CD8-positive, alpha-beta memory T cell (primary cell): ENCODE results near the gene VPS50. TPM values are rescaled to one million over a fixed set of nuclear protein-coding genes. Genes with fewer than 3 reads are reported as not detected.
A peak's percentile ranks its signal among the peaks of the same experiment; 100 is the strongest.

Experiments
- CTCF ChIA-PET: fragments of 350-600 bp; sonication (Branson Sonifier 250); formaldehyde crosslinking; loops from one replicate; lab custom pipeline; 2021; ENCODE audit warnings: antibody characterized with exemption; lab: Charles Lee
- POLR2A ChIA-PET: fragments of 350-600 bp; sonication (Branson Sonifier 250); formaldehyde crosslinking; loops from one replicate; lab custom pipeline; 2021; ENCODE audit warnings: antibody characterized with exemption; lab: Charles Lee
- DNase-seq, 5 donors: peaks; one replicate each; pipeline versions ENCODE4 v3.0.0 to v3.0.0-alpha.2; 2020 to 2022; ENCODE audit warnings: mixed read lengths in 1 of 5
- H3K27ac ChIP-seq: one replicate; pipeline ENCODE4 v1.7.0; 2013; ENCODE audit warnings: low read depth, mild to moderate bottlenecking, low read length, moderate library complexity
- H3K27me3 ChIP-seq: 2 replicates; pipeline ENCODE4 v1.7.0; 2013; ENCODE audit warnings: low read length, mild to moderate bottlenecking; ENCODE audit not compliant: insufficient read depth, poor library complexity, severe bottlenecking
- H3K36me3 ChIP-seq: 2 replicates; pipeline ENCODE4 v1.7.0; 2013; ENCODE audit warnings: mild to moderate bottlenecking, low read length, moderate library complexity; ENCODE audit not compliant: insufficient read depth
- H3K4me1 ChIP-seq: 2 replicates; pipeline ENCODE4 v1.7.0; 2013; ENCODE audit warnings: mild to moderate bottlenecking, low read length, moderate library complexity; ENCODE audit not compliant: insufficient read depth
- H3K4me3 ChIP-seq: 2 replicates; pipeline ENCODE4 v1.7.0; 2013; ENCODE audit warnings: mild to moderate bottlenecking, low read length
- H3K9me3 ChIP-seq: 2 replicates; pipeline ENCODE4 v1.7.0; 2013; ENCODE audit warnings: mild to moderate bottlenecking, low read length
- H3K27ac Mint-ChIP-seq, 8 donors: one replicate each; pipeline ENCODE4 v1.8.0; 2020 to 2021; ENCODE audit warnings: mixed read lengths in 8 of 8, mild to moderate bottlenecking in 6 of 8, inconsistent platforms in 3 of 8, moderate library complexity in 3 of 8
- H3K27me3 Mint-ChIP-seq, 2 donors: one replicate each; pipeline ENCODE4 v1.8.0; 2020 to 2021; ENCODE audit warnings: mixed read lengths in 2 of 2, mild to moderate bottlenecking in 1 of 2, moderate library complexity in 1 of 2
- H3K36me3 Mint-ChIP-seq, 3 donors: one replicate each; pipeline ENCODE4 v1.8.0; 2020 to 2021; ENCODE audit warnings: mixed read lengths in 3 of 3, inconsistent platforms in 1 of 3, mild to moderate bottlenecking in 1 of 3
- H3K4me1 Mint-ChIP-seq, 3 donors: one replicate each; pipeline ENCODE4 v1.8.0; 2020 to 2021; ENCODE audit warnings: mixed read lengths in 3 of 3, inconsistent platforms in 1 of 3, mild to moderate bottlenecking in 1 of 3
- H3K4me3 Mint-ChIP-seq, 7 donors: one replicate each; pipeline ENCODE4 v1.8.0; 2020 to 2021; ENCODE audit warnings: mixed read lengths in 7 of 7, mild to moderate bottlenecking in 6 of 7, moderate library complexity in 4 of 7, inconsistent platforms in 2 of 7
- H3K9me3 Mint-ChIP-seq, 5 donors: one replicate each; pipeline ENCODE4 v1.8.0; 2020 to 2022; ENCODE audit warnings: mixed read lengths in 5 of 5, mild to moderate bottlenecking in 3 of 5, moderate library complexity in 2 of 5, inconsistent platforms in 1 of 5
- polyA plus RNA-seq: library from polyadenylated mRNA; unstranded; fragments of 300-500 nt; fragmentation: Illumina TruSeq; gene quantifications from one replicate; pipeline ENCODE4 v1.2.3, GENCODE V29; 2021
- total RNA-seq, 2 experiments: library from RNA; stranded (reverse); gene quantifications; one replicate each; pipeline ENCODE4 v1.2.3, GENCODE V29; 2021

The VPS50 gene
- total and polyA plus RNA-seq, 3 experiments from 2014 or later: 14.9 to 28.2 (median 22.8) TPM

GRCh38 chr7:93202594-93203250 lies 29.4 kb upstream of the VPS50 start:
- POLR2A ChIA-PET: no interaction called here
- CTCF ChIA-PET: no interaction called here
- peaks cover 9 to 67% of the 10 kb centered on the region in 2 donors for H3K27me3 Mint-ChIP-seq

DNA sequence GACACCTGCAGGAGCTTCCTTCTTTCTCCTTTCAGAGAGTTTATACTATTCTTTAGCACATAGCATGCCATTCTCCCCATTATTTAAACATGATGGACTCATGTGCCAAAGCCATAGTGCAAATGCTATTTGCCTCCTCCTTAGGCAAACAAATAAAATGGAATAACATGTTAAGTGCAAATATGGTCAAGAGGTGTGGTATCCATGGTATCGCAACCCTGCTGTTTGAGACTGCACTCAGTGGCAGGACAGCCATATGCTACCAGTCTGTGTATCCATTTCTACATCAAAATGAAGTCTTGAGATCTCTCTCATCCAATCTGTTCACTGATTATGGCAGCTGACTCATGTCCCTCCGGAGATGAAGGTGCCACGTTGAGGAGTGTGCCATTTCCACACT lies 28.7 kb upstream of the VPS50 start:
- POLR2A ChIA-PET: no interaction called here
- Histone ChIP-seq H3K4me1 (no peaks in the 10 kb centered on the region), H3K4me3 (no peak overlapping the region), H3K9me3 (no peaks in the 10 kb centered on the region), H3K27me3 (peaks cover 7% of the 10 kb centered on the region), H3K36me3 (no peaks in the 10 kb centered on the region), H3K27ac (no peak overlapping the region)
- H3K4me1 Mint-ChIP-seq: no peaks in the 10 kb centered on the region
- no peak overlapping the region for H3K27ac Mint-ChIP-seq
- no peaks in the 10 kb centered on the region for H3K9me3 Mint-ChIP-seq
- peaks cover 9 to 71% of the 10 kb centered on the region in 2 donors for H3K27me3 Mint-ChIP-seq
- no peak overlapping the region for H3K4me3 Mint-ChIP-seq
- DNase-seq: no peak
- no peaks in the 10 kb centered on the region for H3K36me3 Mint-ChIP-seq
- CTCF ChIA-PET: no interaction called here

More at GRCh38 chr7:93202594-93203250, 29.4 kb upstream of the VPS50 start:
- Histone ChIP-seq H3K9me3 (no peaks in the 10 kb centered on the region), H3K36me3 (no peaks in the 10 kb centered on the region), H3K4me3 (no peak overlapping the region), H3K27ac (no peak overlapping the region), H3K4me1 (no peaks in the 10 kb centered on the region), H3K27me3 (peaks cover 7% of the 10 kb centered on the region)
- no peak overlapping the region for H3K4me3 Mint-ChIP-seq
- no peaks in the 10 kb centered on the region for H3K4me1 Mint-ChIP-seq
- H3K27ac Mint-ChIP-seq: no peak overlapping the region
- no peak for DNase-seq
- no peaks in the 10 kb centered on the region for H3K36me3 Mint-ChIP-seq
- H3K9me3 Mint-ChIP-seq: no peaks in the 10 kb centered on the region

GRCh38 chr7:93205046-93205445 lies 27.1 kb upstream of the VPS50 start:
- ChIA-PET CTCF (no interaction called here), POLR2A (no interaction called here)
- Histone ChIP-seq H3K9me3 (no peaks in the 10 kb centered on the region), H3K4me3 (no peak overlapping the region), H3K4me1 (no peaks in the 10 kb centered on the region), H3K27me3 (peaks cover 3% of the 10 kb centered on the region), H3K27ac (no peak overlapping the region), H3K36me3 (no peaks in the 10 kb centered on the region)
- Mint-ChIP-seq H3K27ac (no peak overlapping the region), H3K36me3 (no peaks in the 10 kb centered on the region), H3K4me3 (no peak overlapping the region), H3K27me3 (peaks cover 14 to 59% of the 10 kb centered on the region in 2 donors), H3K4me1 (no peaks in the 10 kb centered on the region), H3K9me3 (no peaks in the 10 kb centered on the region)
- DNase-seq: no peak

DNA sequence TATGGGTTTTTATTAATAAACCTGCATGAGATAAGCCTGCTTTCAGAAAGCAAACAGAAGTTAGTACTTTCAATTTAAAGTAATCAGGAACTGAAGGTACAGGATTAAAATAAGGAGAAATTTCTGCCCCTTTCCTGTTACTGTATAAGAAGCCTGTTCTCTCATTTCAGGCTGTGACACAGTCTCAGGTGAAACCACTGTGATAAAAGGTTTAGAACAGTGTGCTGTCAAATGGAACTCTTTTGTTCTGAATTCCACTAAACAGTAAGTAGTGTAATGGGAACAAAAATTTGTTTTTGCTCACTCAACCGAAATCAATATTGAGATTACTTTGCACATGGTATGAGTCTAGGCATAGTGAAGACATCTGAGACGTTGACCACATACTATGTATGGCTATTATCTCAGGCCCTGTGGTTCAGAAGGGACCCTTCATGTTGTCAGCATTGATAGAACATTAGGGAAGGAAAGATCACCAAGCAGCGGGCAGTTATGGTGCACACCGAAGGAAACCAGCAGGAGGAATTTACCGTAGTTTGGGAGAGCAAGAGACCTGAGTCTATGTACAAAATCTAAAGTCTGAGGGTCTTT lies 20.8 kb upstream of the VPS50 start:
- Histone ChIP-seq H3K4me1 (no peaks in the 10 kb centered on the region), H3K27ac (no peak overlapping the region), H3K36me3 (no peaks in the 10 kb centered on the region), H3K27me3 (no peaks in the 10 kb centered on the region), H3K4me3 (no peak overlapping the region), H3K9me3 (no peaks in the 10 kb centered on the region)
- H3K36me3 Mint-ChIP-seq: no peaks in the 10 kb centered on the region
- ChIA-PET POLR2A (no interaction called here), CTCF (no interaction called here)
- H3K27ac Mint-ChIP-seq: no peak overlapping the region
- no peak overlapping the region for H3K4me3 Mint-ChIP-seq
- no peaks in the 10 kb centered on the region for H3K9me3 Mint-ChIP-seq
- H3K27me3 Mint-ChIP-seq: peaks cover 31 to 64% of the 10 kb centered on the region in 2 donors
- no peaks in the 10 kb centered on the region for H3K4me1 Mint-ChIP-seq
- no peak for DNase-seq

DNA sequence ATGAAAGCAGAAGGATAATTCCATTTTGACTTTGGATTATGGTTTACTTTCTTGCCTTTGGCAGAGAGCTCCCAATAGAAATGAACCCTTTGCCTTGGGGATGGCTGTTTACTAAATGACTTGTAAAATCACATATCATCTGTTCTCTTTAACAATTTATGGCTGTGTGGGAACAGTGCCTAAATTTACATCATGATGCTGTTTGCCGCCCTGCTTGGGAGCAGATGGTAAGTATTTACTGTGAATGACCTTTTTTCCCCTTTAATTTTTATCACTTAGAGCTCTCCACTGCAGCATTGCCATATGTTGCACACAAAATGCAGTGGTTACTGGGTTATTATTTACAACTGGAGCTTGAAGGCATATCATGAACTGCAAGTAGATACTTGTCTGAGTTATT lies 19.3 kb upstream of the VPS50 start:
- H3K4me1 Mint-ChIP-seq: no peaks in the 10 kb centered on the region
- CTCF ChIA-PET: no interaction called here
- no peak overlapping the region for H3K4me3 Mint-ChIP-seq

GRCh38 chr7:93218997-93219827 lies 13.0 kb upstream of the VPS50 start:
- H3K36me3 Mint-ChIP-seq: no peaks in the 10 kb centered on the region
- H3K27me3 Mint-ChIP-seq: peaks cover 14 to 25% of the 10 kb centered on the region in 2 donors
- no peaks in the 10 kb centered on the region for H3K9me3 Mint-ChIP-seq
- H3K4me3 Mint-ChIP-seq: no peak overlapping the region
- Histone ChIP-seq H3K4me1 (no peaks in the 10 kb centered on the region), H3K27ac (peak overlapping the region; percentile 5), H3K9me3 (no peaks in the 10 kb centered on the region), H3K36me3 (no peaks in the 10 kb centered on the region), H3K4me3 (no peak overlapping the region), H3K27me3 (no peaks in the 10 kb centered on the region)
- CTCF ChIA-PET: no interaction called here
- POLR2A ChIA-PET: no interaction called here
- H3K27ac Mint-ChIP-seq: no peak overlapping the region
- DNase-seq: no peak
- H3K4me1 Mint-ChIP-seq: no peaks in the 10 kb centered on the region

More for the DNA sequence above, 19.3 kb upstream of the VPS50 start:
- H3K9me3 ChIP-seq: no peaks in the 10 kb centered on the region
- POLR2A ChIA-PET: no interaction called here
- DNase-seq: no peak
- no peaks in the 10 kb centered on the region for H3K36me3 Mint-ChIP-seq
- peaks cover 30 to 58% of the 10 kb centered on the region in 2 donors for H3K27me3 Mint-ChIP-seq
- no peak overlapping the region for H3K27ac ChIP-seq
- no peaks in the 10 kb centered on the region for H3K27me3 ChIP-seq
- no peaks in the 10 kb centered on the region for H3K36me3 ChIP-seq
- no peaks in the 10 kb centered on the region for H3K4me1 ChIP-seq
- no peak overlapping the region for H3K4me3 ChIP-seq
- H3K27ac Mint-ChIP-seq: no peak overlapping the region
- H3K9me3 Mint-ChIP-seq: no peaks in the 10 kb centered on the region

GRCh38 chr7:93219868-93220267 lies 12.3 kb upstream of the VPS50 start:
- CTCF ChIA-PET: no interaction called here
- H3K4me1 Mint-ChIP-seq: no peaks in the 10 kb centered on the region

GRCh38 chr7:93226310-93226709 lies 5.9 kb upstream of the VPS50 start, which contains the start of gene HEPACAM2:
TSS of gene HEPACAM2 (minus strand) at chr7:93226469.
- no peak for DNase-seq
- Histone ChIP-seq H3K36me3 (no peaks in the 10 kb centered on the region), H3K27me3 (no peaks in the 10 kb centered on the region), H3K27ac (no peak within 1 kb of the TSS), H3K4me3 (no peak within 1 kb of the TSS), H3K4me1 (peaks cover 5% of the 10 kb centered on the region), H3K9me3 (no peaks in the 10 kb centered on the region)
- no peak within 1 kb of the TSS for H3K27ac Mint-ChIP-seq
- ChIA-PET CTCF (no interaction called here), POLR2A (no interaction called here)
- no peak within 1 kb of the TSS for H3K4me3 Mint-ChIP-seq
- no peaks in the 10 kb centered on the region for H3K36me3 Mint-ChIP-seq
- H3K27me3 Mint-ChIP-seq: no peaks in the 10 kb centered on the region
- no peaks in the 10 kb centered on the region for H3K9me3 Mint-ChIP-seq
- peaks cover 6 to 11% (median 9%) of the 10 kb centered on the region in 3 donors for H3K4me1 Mint-ChIP-seq

More at GRCh38 chr7:93219868-93220267, 12.3 kb upstream of the VPS50 start:
- Mint-ChIP-seq H3K9me3 (no peaks in the 10 kb centered on the region), H3K27ac (no peak overlapping the region), H3K36me3 (no peaks in the 10 kb centered on the region), H3K4me3 (no peak overlapping the region), H3K27me3 (peaks cover 14 to 18% of the 10 kb centered on the region in 2 donors)
- H3K27me3 ChIP-seq: no peaks in the 10 kb centered on the region
- H3K27ac ChIP-seq: no peak overlapping the region
- no peak overlapping the region for H3K4me3 ChIP-seq
- no peak for DNase-seq
- POLR2A ChIA-PET: no interaction called here
- no peaks in the 10 kb centered on the region for H3K9me3 ChIP-seq
- no peaks in the 10 kb centered on the region for H3K4me1 ChIP-seq
- H3K36me3 ChIP-seq: no peaks in the 10 kb centered on the region
